ENCODE data around the gene GRAMD1C.

- TF ChIP-seq CTCF (IDR thresholded peaks at IDR 0.05) (no peak), ZFX (IDR thresholded peaks at IDR 0.05; ENCODE audit: borderline replicate concordance) (no peak)
These were observed 3.6 kb upstream of the GRAMD1C start for GRCh38 chr3:113834983-113835382.

Data from 22Rv1 (cell line).